Mucosa of descending colon (tissue), 3 donors: ENCODE measurements around the gene RASGEF1B. TPM values are rescaled to one million over a fixed set of nuclear protein-coding genes. Genes with fewer than 3 reads are reported as not detected.
"Not testable (repeated sequence)": the region's sequence is repeated elsewhere in the genome, so short reads cannot be mapped to it uniquely, and the experiment has no call there.

Source experiments
- ATAC-seq: fragments of 200-7000 bp; cut with Tn5 transposase; one replicate; pipeline ENCODE4 v1.9.1; 2020; ENCODE audit warnings: mild to moderate bottlenecking, moderate library complexity
- DNase-seq, 3 donors: peaks; one replicate each; pipeline ENCODE4 v3.0.0-alpha.2; 2020
- H3K36me3 ChIP-seq: fragments of 200-600 bp; one replicate; pipeline ENCODE4 v1.8.0; 2021; ENCODE audit warnings: low read depth, mild to moderate bottlenecking
- H3K4me1 ChIP-seq: fragments of 200-600 bp; one replicate; pipeline ENCODE4 v1.8.0; 2021; ENCODE audit warnings: low read depth, mild to moderate bottlenecking
- H3K4me3 ChIP-seq: fragments of 200-600 bp; one replicate; pipeline ENCODE4 v1.8.0; 2021; ENCODE audit warnings: mild to moderate bottlenecking
- H3K9me3 ChIP-seq: fragments of 200-600 bp; one replicate; pipeline ENCODE4 v1.8.0; 2021; ENCODE audit warnings: mild to moderate bottlenecking
- CTCF ChIP-seq: fragments of 200-600 bp; IDR thresholded peaks from one replicate; pipeline ENCODE4 v1.8.0; 2022; ENCODE audit warnings: antibody characterized with exemption, mild to moderate bottlenecking
- intact Hi-C, 2 donors: fragments of 100-400 bp; cut with DNase I in 1 of 2; cut with micrococcal nuclease in 1 of 2; formaldehyde crosslinking; loops; one replicate each; pipeline versions ENCODE4 v1.11.0 to v1.11.1; 2022; cut with DNase I, micrococcal nuclease
- total RNA-seq, 3 donors: library from RNA; stranded (reverse); fragmentation: NEBNext Ultra II Directional in 2 of 3; extraction: Animal tissue kit (Norgen Biotek cat#: 25700) in 2 of 3; gene quantifications; one replicate each; pipeline versions ENCODE4 v1.2.1 to v1.2.4, GENCODE V29; 2021 to 2023
- donor health status: DM: no; HTN: no; CAD: no; lungs with moderate emphysema.
- donor health status: DM: no; HTN: no; CAD: no.
- donor health status: DM: no; HTN: yes; CAD: no.

Gene RASGEF1B
- total RNA-seq, 3 donors from 2014 or later = 13.6 to 20.5 (median 15.4) TPM

- H3K36me3 ChIP-seq = no peaks in the 10 kb centered on the region
- H3K4me1 ChIP-seq = peaks cover 16% of the 10 kb centered on the region
- ATAC-seq (no peak), DNase-seq (no peak)
- intact Hi-C loops = no loop called here
- no peak overlapping the region for H3K4me3 ChIP-seq
- TF ChIP-seq CTCF = no peak
- H3K9me3 ChIP-seq = no peaks in the 10 kb centered on the region
These were observed 53.1 kb downstream of the RASGEF1B start for GRCh38 chr4:81418572-81418971.

DNA sequence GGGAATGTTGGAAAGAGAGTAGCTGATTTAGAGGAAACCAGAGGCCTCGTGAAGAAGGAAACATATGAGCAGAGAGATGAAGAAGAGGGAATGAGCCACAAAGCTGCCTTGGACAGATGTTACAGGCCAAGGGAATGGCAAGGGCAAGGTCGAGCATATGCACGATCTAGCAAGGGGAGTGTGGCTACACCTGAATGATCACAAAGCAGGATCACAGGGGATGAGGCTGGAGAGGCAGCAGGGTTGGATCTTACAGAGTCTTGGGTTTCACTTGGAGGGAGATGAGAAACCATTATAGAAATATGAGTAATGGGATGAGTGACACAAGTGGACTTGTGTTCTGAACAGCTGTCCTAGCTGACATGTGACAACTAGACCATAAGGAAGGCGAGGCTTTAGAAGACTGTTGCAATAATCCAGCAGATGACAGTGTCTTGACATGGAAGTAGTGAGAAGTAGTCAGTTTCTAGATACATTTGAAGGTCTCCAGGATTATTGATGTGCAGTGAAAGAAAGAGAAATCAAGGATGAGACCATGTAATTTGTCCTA is 58.7 kb downstream of the RASGEF1B start:
- no peak for TF ChIP-seq CTCF
- H3K4me1 ChIP-seq = no peaks in the 10 kb centered on the region
- no peaks in the 10 kb centered on the region for H3K36me3 ChIP-seq
- no peak overlapping the region for H3K4me3 ChIP-seq
- ATAC-seq (no peak), DNase-seq (no peak)
- no peaks in the 10 kb centered on the region for H3K9me3 ChIP-seq
- intact Hi-C loops = no loop called here

- DNase-seq (no peak), ATAC-seq (no peak)
- H3K9me3 ChIP-seq = no peaks in the 10 kb centered on the region
- H3K36me3 ChIP-seq = no peaks in the 10 kb centered on the region
- intact Hi-C loops = no loop called here
- no peaks in the 10 kb centered on the region for H3K4me1 ChIP-seq
- H3K4me3 ChIP-seq = no peak overlapping the region
- TF ChIP-seq CTCF = no peak
These were observed 61.0 kb downstream of the RASGEF1B start for GRCh38 chr4:81410680-81411079.

DNA sequence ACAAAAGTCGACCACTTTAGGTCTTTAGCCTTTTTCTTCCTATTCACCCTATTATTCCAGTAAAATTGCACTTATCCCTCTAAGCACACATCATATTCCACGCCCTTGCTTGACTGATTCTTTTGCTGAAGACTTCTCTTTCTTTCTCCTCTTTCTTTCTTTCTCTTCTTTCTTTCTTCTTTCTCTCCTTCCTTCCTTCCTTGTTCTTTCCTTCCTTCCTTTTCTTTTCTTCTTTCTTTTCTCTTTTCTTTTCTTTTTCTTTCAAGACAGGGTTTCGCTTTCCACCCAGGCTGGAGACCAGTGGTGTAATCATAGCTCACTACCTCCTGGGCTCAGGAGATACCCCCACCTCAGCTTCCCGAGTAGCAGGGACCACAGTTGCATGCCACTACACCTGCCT is 61.9 kb downstream of the RASGEF1B start:
- ATAC-seq = no peak
- no peak for TF ChIP-seq CTCF
- H3K9me3 ChIP-seq = no peaks in the 10 kb centered on the region
- H3K36me3 ChIP-seq = no peaks in the 10 kb centered on the region
- no peak overlapping the region for H3K4me3 ChIP-seq
- DNase-seq = no peak
- intact Hi-C loops = loop anchor here (5.0 to 10.0 kb wide), 4 partner anchors 55 to 857 kb away; no protein-coding TSS in a partner anchor
- no peaks in the 10 kb centered on the region for H3K4me1 ChIP-seq

DNA sequence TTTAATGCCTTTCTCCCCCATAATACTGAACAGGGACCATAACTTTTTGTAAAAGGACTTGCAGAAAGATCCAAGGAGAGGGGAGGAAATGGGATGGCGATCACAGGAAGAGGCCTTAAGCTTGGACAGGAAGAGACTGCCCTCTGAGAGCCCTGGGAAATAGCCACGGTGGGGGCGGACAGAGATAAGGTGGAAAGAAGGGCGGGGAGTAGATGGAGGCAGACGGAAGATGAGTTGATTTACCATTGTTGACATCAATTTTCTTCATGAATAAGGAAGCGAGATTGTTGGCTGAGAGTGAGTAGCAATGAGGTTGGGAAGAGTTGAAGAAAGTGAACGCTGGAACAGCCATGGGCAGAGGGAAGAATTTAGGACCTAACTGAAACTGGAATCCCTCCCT is 63.4 kb downstream of the RASGEF1B start:
- H3K4me1 ChIP-seq = no peaks in the 10 kb centered on the region
- no peak for TF ChIP-seq CTCF
- ATAC-seq (no peak), DNase-seq (no peak)
- no peaks in the 10 kb centered on the region for H3K36me3 ChIP-seq
- no peak overlapping the region for H3K4me3 ChIP-seq
- intact Hi-C loops = loop anchor here (5.0 to 10.0 kb wide), 4 partner anchors 56 to 859 kb away; no protein-coding TSS in a partner anchor
- H3K9me3 ChIP-seq = no peaks in the 10 kb centered on the region

DNA sequence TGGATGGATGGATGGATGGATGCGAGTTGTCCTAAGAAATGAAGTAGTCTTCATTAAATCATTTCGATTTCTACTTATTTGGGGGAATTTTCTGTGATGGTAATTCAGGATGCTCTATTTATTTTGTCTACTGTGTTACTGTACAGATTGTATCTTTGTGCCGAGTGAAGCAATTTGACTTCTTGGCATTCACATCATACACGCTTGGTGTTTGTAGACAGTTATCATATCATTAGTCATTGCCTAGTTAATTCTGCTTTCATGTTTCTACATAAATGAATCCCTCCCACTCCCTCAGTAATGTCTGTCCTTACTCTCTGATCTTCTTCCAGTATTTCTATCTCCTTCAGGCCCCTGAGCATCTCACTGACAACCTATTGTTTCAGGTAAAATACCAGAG is 64.0 kb downstream of the RASGEF1B start:
- H3K9me3 ChIP-seq = no peaks in the 10 kb centered on the region
- H3K36me3 ChIP-seq = no peaks in the 10 kb centered on the region
- H3K4me3 ChIP-seq = no peak overlapping the region
- no peak for TF ChIP-seq CTCF
- no peak for DNase-seq
- intact Hi-C loops = loop anchor here (5.0 to 10.0 kb wide), 4 partner anchors 57 to 860 kb away; no protein-coding TSS in a partner anchor
- ATAC-seq = no peak
- H3K4me1 ChIP-seq = no peaks in the 10 kb centered on the region

DNA sequence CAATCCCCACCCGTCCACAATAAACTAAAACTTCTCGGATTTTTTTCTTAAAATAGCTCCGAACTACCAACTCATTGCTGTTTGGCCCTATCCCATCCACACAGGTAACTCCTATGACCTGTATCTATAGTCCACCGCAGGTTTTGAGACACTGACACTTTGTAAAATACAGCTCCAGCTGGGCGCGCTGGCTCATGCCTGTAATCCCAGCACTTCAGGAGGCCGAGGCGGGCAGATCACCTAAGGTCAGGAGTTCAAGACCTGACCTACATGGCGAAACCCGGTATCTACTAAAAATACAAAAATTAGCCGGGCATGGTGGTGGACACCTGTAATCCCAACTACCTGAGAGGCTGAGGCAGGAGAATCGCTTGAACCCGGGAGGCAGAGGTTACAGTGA is 65.2 kb downstream of the RASGEF1B start:
- intact Hi-C loops = loop anchor here (5.0 to 10.0 kb wide), 4 partner anchors 58 to 861 kb away; no protein-coding TSS in a partner anchor
- not testable (repeated sequence) for ATAC-seq, H3K4me3 ChIP-seq, H3K36me3 ChIP-seq, H3K9me3 ChIP-seq, H3K4me1 ChIP-seq, DNase-seq
